HepG2 (cell line): ENCODE results near the gene STRADA. TPM values are rescaled to one million over a fixed set of nuclear protein-coding genes. Genes with fewer than 3 reads are reported as not detected.
A peak's percentile ranks its signal among the peaks of the same experiment; 100 is the strongest.

Experiments used
- CBX5 ChIP-seq: sonication (generic); formaldehyde crosslinking; IDR thresholded peaks from 2 replicates; pipeline ENCODE4 v1.4.0; 2020; ENCODE audit warnings: missing genetic modification reagents, borderline replicate concordance
- EHMT2 ChIP-seq: fragments of 200-600 bp; sonication (generic); IDR thresholded peaks from 2 replicates; pipeline ENCODE4 v1.7.0; 2017; ENCODE audit warnings: antibody characterized with exemption, low read depth, low read length, borderline replicate concordance
- FOXK2 ChIP-seq: fragments of 450-650 bp; IDR thresholded peaks from 2 replicates; pipeline ENCODE4 v1.6.1; 2016
- HOXA7 ChIP-seq: sonication (generic); formaldehyde crosslinking; IDR thresholded peaks from 2 replicates; pipeline ENCODE4 v1.8.1; 2022; ENCODE audit warnings: mild to moderate bottlenecking, missing genetic modification reagents, moderate library complexity
- ISL2 ChIP-seq: sonication (generic); formaldehyde crosslinking; IDR thresholded peaks from 2 replicates; pipeline ENCODE4 v1.5.0; 2020; ENCODE audit warnings: missing genetic modification reagents
- KLF16 ChIP-seq, 2 experiments: sonication (generic) in 1 of 2; formaldehyde crosslinking in 1 of 2; IDR thresholded peaks; 2 replicates each; pipeline versions ENCODE4 v1.6.1 to v1.8.0; 2016 to 2023; ENCODE audit warnings: missing genetic modification reagents in 2 of 2, missing compliant biosample characterization in 1 of 2
- NKX3-1 ChIP-seq: sonication (generic); formaldehyde crosslinking; IDR thresholded peaks from 2 replicates; pipeline ENCODE4 v1.5.0; 2020; ENCODE audit warnings: missing genetic modification reagents
- PAWR ChIP-seq: sonication (generic); formaldehyde crosslinking; IDR thresholded peaks from 2 replicates; pipeline ENCODE4 v1.4.0; 2020; ENCODE audit warnings: missing genetic modification reagents, mild to moderate bottlenecking, borderline replicate concordance
- TBP ChIP-seq: sonication (generic); formaldehyde crosslinking; IDR thresholded peaks from 2 replicates; pipeline ENCODE4 v1.5.0; 2020; ENCODE audit warnings: missing genetic modification reagents
- ZFP36L1 ChIP-seq: sonication (generic); formaldehyde crosslinking; IDR thresholded peaks from 2 replicates; pipeline ENCODE4 v1.8.0; 2022; ENCODE audit warnings: mild to moderate bottlenecking, missing genetic modification reagents, moderate library complexity
- ZNF180 ChIP-seq: sonication (generic); formaldehyde crosslinking; IDR thresholded peaks from 2 replicates; pipeline ENCODE4 v1.4.0; 2020; ENCODE audit warnings: low read depth, missing genetic modification reagents, borderline replicate concordance
- ZNF20 ChIP-seq: sonication (generic); formaldehyde crosslinking; IDR thresholded peaks from 2 replicates; pipeline ENCODE4 v1.4.0; 2020; ENCODE audit warnings: mild to moderate bottlenecking, moderate library complexity, missing genetic modification reagents
- ZNF235 ChIP-seq: sonication (generic); formaldehyde crosslinking; IDR thresholded peaks from 2 replicates; pipeline ENCODE4 v1.8.1; 2023; ENCODE audit warnings: mild to moderate bottlenecking, missing genetic modification reagents, borderline replicate concordance
- ZNF30 ChIP-seq: sonication (generic); formaldehyde crosslinking; IDR thresholded peaks from 2 replicates; pipeline ENCODE4 v1.5.0; 2020; ENCODE audit warnings: mild to moderate bottlenecking, missing genetic modification reagents
- ZNF615 ChIP-seq: sonication (generic); formaldehyde crosslinking; IDR thresholded peaks from 2 replicates; pipeline ENCODE4 v1.5.0; 2020; ENCODE audit warnings: mild to moderate bottlenecking, missing genetic modification reagents, borderline replicate concordance
- ZNF619 ChIP-seq: sonication (generic); formaldehyde crosslinking; IDR thresholded peaks from 2 replicates; pipeline ENCODE4 v1.4.0; 2020; ENCODE audit warnings: mild to moderate bottlenecking, missing genetic modification reagents
- polyA plus RNA-seq, 8 experiments: library from polyadenylated mRNA; depleted of rRNA in 3 of 8; stranded (reverse) in 7 of 8; unstranded in 1 of 8; fragments of >200 nt; fragmentation: Illumina TruSeq in 4 of 8; extraction: Trizol in 4 of 8; gene quantifications; 2 replicates each; pipeline versions ENCODE4 v1.2.1 to v1.2.3, GENCODE V29; 2011 to 2016; ENCODE audit warnings: low read depth in 4 of 8, missing spikeins in 1 of 8, mixed read lengths in 1 of 8; ENCODE audit not compliant: insufficient read depth in 1 of 8
- total RNA-seq, 5 experiments: library from RNA; depleted of rRNA; stranded (reverse); fragments of >200 nt; fragmentation: Illumina TruSeq; extraction: Trizol; gene quantifications; 2 replicates each; pipeline ENCODE4 v1.2.3, GENCODE V29; 2016; ENCODE audit warnings: low read depth in 1 of 5
- TF ChIP-seq, protein P1 (sequence below): sonication (generic); formaldehyde crosslinking; IDR thresholded peaks from 2 replicates; pipeline ENCODE4 v1.4.0; 2020; ENCODE audit warnings: mild to moderate bottlenecking, low read depth, missing genetic modification reagents
- TF ChIP-seq, protein P2 (sequence below): sonication (generic); formaldehyde crosslinking; IDR thresholded peaks from 2 replicates; pipeline ENCODE4 v1.9.0; 2021; ENCODE audit warnings: mild to moderate bottlenecking, missing genetic modification reagents
- TF ChIP-seq, protein P3 (sequence below): sonication (generic); formaldehyde crosslinking; IDR thresholded peaks from 2 replicates; pipeline ENCODE4 v1.5.1; 2020; ENCODE audit warnings: missing genetic modification reagents, mild to moderate bottlenecking, borderline replicate concordance

The STRADA gene
- total and polyA plus RNA-seq, 2 of the 13 experiments (the other 11 are each of a cell fraction or from before 2014, with no cell fraction given): 17.6 to 17.9 TPM

DNA sequence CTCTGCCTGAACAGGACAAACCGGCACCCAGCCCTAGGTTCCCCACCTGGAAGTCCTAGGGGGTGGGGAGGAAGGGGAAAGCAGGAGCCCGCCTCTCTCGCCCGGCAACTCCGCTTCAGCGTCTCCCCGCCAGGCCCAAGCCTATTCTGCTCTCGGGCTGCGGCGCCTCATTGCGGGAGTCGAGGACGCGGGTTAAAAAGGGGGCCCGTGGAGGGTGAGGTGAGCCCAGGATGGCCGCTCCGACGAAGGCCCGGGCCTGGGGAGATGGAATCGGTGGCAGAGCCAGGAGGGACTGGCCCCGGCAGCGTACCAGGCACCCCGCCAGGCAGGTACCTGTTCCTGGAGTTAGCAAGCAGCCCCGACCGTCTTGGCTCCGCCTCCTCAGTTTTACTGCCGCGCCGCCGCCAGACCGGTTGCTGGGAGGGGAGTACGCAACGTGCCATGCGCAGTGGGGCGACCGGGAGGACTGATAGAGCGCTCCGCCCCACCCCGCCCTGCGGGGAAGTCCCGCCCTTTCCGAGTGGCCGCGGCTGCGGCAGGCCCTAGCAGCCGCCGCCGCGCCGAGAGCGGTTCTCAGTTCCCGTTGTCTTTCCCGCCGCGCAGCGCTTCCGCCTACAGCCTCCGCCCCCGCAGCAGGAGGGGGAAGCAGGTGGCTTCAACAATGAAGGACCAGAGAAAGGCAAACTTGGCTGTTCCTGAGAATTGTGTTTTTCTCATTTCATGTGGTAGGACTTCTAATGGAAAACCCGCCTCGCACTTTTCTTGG is at the start of gene STRADA (continued):
- TF ChIP-seq ZNF180 (CRISPR knock-in tag): no peak
- peak; percentile 88 for TF ChIP-seq ZFP36L1 (CRISPR knock-in tag)
- TF ChIP-seq ISL2 (CRISPR knock-in tag): peak; percentile 75
- TF ChIP-seq, protein P1, sequence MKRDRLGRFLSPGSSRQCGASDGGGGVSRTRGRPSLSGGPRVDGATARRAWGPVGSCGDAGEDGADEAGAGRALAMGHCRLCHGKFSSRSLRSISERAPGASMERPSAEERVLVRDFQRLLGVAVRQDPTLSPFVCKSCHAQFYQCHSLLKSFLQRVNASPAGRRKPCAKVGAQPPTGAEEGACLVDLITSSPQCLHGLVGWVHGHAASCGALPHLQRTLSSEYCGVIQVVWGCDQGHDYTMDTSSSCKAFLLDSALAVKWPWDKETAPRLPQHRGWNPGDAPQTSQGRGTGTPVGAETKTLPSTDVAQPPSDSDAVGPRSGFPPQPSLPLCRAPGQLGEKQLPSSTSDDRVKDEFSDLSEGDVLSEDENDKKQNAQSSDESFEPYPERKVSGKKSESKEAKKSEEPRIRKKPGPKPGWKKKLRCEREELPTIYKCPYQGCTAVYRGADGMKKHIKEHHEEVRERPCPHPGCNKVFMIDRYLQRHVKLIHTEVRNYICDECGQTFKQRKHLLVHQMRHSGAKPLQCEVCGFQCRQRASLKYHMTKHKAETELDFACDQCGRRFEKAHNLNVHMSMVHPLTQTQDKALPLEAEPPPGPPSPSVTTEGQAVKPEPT: peak; percentile 2; the same call in 1 of the 2 replicates
- TF ChIP-seq CBX5 (CRISPR knock-in tag): peak; percentile 64; the same call in 1 of the 2 replicates
- TF ChIP-seq PAWR (CRISPR knock-in tag): no peak
- TF ChIP-seq ZNF20 (CRISPR knock-in tag): peak; percentile 96; the same call in 1 of the 2 replicates
- 0 out of 2 replicates have a peak, but pooled peaks have one; percentile 56 for TF ChIP-seq NKX3-1 (CRISPR knock-in tag)
- TF ChIP-seq FOXK2: no peak
- TF ChIP-seq ZNF30 (CRISPR knock-in tag): no peak
- TF ChIP-seq, protein P2, sequence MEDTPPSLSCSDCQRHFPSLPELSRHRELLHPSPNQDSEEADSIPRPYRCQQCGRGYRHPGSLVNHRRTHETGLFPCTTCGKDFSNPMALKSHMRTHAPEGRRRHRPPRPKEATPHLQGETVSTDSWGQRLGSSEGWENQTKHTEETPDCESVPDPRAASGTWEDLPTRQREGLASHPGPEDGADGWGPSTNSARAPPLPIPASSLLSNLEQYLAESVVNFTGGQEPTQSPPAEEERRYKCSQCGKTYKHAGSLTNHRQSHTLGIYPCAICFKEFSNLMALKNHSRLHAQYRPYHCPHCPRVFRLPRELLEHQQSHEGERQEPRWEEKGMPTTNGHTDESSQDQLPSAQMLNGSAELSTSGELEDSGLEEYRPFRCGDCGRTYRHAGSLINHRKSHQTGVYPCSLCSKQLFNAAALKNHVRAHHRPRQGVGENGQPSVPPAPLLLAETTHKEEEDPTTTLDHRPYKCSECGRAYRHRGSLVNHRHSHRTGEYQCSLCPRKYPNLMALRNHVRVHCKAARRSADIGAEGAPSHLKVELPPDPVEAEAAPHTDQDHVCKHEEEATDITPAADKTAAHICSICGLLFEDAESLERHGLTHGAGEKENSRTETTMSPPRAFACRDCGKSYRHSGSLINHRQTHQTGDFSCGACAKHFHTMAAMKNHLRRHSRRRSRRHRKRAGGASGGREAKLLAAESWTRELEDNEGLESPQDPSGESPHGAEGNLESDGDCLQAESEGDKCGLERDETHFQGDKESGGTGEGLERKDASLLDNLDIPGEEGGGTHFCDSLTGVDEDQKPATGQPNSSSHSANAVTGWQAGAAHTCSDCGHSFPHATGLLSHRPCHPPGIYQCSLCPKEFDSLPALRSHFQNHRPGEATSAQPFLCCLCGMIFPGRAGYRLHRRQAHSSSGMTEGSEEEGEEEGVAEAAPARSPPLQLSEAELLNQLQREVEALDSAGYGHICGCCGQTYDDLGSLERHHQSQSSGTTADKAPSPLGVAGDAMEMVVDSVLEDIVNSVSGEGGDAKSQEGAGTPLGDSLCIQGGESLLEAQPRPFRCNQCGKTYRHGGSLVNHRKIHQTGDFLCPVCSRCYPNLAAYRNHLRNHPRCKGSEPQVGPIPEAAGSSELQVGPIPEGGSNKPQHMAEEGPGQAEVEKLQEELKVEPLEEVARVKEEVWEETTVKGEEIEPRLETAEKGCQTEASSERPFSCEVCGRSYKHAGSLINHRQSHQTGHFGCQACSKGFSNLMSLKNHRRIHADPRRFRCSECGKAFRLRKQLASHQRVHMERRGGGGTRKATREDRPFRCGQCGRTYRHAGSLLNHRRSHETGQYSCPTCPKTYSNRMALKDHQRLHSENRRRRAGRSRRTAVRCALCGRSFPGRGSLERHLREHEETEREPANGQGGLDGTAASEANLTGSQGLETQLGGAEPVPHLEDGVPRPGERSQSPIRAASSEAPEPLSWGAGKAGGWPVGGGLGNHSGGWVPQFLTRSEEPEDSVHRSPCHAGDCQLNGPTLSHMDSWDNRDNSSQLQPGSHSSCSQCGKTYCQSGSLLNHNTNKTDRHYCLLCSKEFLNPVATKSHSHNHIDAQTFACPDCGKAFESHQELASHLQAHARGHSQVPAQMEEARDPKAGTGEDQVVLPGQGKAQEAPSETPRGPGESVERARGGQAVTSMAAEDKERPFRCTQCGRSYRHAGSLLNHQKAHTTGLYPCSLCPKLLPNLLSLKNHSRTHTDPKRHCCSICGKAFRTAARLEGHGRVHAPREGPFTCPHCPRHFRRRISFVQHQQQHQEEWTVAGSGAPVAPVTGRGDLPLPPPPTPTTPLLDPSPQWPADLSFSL: peak; percentile 77
- TF ChIP-seq, protein P3, sequence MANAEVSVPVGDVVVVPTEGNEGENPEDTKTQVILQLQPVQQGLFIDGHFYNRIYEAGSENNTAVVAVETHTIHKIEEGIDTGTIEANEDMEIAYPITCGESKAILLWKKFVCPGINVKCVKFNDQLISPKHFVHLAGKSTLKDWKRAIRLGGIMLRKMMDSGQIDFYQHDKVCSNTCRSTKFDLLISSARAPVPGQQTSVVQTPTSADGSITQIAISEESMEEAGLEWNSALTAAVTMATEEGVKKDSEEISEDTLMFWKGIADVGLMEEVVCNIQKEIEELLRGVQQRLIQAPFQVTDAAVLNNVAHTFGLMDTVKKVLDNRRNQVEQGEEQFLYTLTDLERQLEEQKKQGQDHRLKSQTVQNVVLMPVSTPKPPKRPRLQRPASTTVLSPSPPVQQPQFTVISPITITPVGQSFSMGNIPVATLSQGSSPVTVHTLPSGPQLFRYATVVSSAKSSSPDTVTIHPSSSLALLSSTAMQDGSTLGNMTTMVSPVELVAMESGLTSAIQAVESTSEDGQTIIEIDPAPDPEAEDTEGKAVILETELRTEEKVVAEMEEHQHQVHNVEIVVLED: peak; percentile 95
- TF ChIP-seq ZNF615 (CRISPR knock-in tag): peak; percentile 94
- 0 out of 2 replicates have a peak, but pooled peaks have one; percentile 43 for TF ChIP-seq TBP (CRISPR knock-in tag)
- TF ChIP-seq HOXA7 (CRISPR knock-in tag): no peak
- TF ChIP-seq ZNF619 (CRISPR knock-in tag): no peak
- TF ChIP-seq EHMT2: no peak
- TF ChIP-seq ZNF235 (CRISPR knock-in tag): peak; percentile 85; the same call in 1 of the 2 replicates
- peak; percentile 83 to 88; a peak in 2 of 4 replicates for TF ChIP-seq KLF16 (CRISPR knock-in tag; IDR thresholded peaks at IDR 0.05)
